ENCODE measurements around the gene TUBB6. TPM values are rescaled to one million over a fixed set of nuclear protein-coding genes. Genes with fewer than 3 reads are reported as not detected.

TUBB6 gene
- total and polyA plus RNA-seq, 2 experiments from 2014 or later: 148 to 329 TPM

GRCh38 chr18:12302391-12303147, 5.5 kb upstream of the TUBB6 start:
- Histone ChIP-seq H3K9me2 (ENCODE audit: insufficient read depth) (no peaks in the 10 kb centered on the region), H3K4me3 (no peak overlapping the region), H3K4me2 (no peak overlapping the region), H3K27ac (ENCODE audit: low read depth) (no peak overlapping the region), H3K79me2 (replicated peaks; ENCODE audit: insufficient read depth) (no peaks in the 10 kb centered on the region), H3K27me3 (ENCODE audit: insufficient read depth) (peaks cover 30% of the 10 kb centered on the region), H3F3A (replicated peaks; ENCODE audit: low read depth) (peaks cover 15% of the 10 kb centered on the region), H3K36me3 (ENCODE audit: insufficient read depth) (no peaks in the 10 kb centered on the region), H2AFZ (no peak overlapping the region), H4K20me1 (replicated peaks; ENCODE audit: insufficient read depth) (no peaks in the 10 kb centered on the region), H3K4me1 (ENCODE audit: insufficient read depth) (peaks cover 19% of the 10 kb centered on the region)
- Mint-ChIP-seq H3K4me3 (no peak overlapping the region), H3K4me1 (peaks cover 29% of the 10 kb centered on the region), H3K27me3 (ENCODE audit: insufficient read depth, low read depth, poor library complexity) (peaks cover 39% of the 10 kb centered on the region), H3K9me3 (peaks cover 4% of the 10 kb centered on the region; the same call in 1 of the 3 replicates), H3K36me3 (ENCODE audit: low read depth) (no peaks in the 10 kb centered on the region), H3K27ac (no peak overlapping the region)
- TF ChIP-seq ETS1 (IDR thresholded peaks at IDR 0.05) (no peak), ZNF114 (CRISPR knock-in tag; IDR thresholded peaks at IDR 0.05) (no peak), NANOG (IDR thresholded peaks at IDR 0.05; ENCODE audit: borderline replicate concordance) (no peak), ZNF331 (CRISPR knock-in tag; IDR thresholded peaks at IDR 0.05; ENCODE audit: low read depth) (no peak), JUNB (IDR thresholded peaks at IDR 0.05; ENCODE audit: unreplicated experiment) (no peak), CREB1 (CRISPR knock-in tag; IDR thresholded peaks at IDR 0.05; ENCODE audit: low read depth) (no peak), CTCF (conservative IDR thresholded peaks at IDR 0.05; ENCODE audit: low read depth in 2 of 2) (no peak), EZH2phosphoT487 (IDR thresholded peaks at IDR 0.05; ENCODE audit: unreplicated experiment) (no peak), POLR2AphosphoS5 (IDR thresholded peaks at IDR 0.05; ENCODE audit: low read depth) (no peak), STAT1 (IDR thresholded peaks at IDR 0.05; ENCODE audit: unreplicated experiment) (no peak)
- TF ChIP-seq, protein P1, sequence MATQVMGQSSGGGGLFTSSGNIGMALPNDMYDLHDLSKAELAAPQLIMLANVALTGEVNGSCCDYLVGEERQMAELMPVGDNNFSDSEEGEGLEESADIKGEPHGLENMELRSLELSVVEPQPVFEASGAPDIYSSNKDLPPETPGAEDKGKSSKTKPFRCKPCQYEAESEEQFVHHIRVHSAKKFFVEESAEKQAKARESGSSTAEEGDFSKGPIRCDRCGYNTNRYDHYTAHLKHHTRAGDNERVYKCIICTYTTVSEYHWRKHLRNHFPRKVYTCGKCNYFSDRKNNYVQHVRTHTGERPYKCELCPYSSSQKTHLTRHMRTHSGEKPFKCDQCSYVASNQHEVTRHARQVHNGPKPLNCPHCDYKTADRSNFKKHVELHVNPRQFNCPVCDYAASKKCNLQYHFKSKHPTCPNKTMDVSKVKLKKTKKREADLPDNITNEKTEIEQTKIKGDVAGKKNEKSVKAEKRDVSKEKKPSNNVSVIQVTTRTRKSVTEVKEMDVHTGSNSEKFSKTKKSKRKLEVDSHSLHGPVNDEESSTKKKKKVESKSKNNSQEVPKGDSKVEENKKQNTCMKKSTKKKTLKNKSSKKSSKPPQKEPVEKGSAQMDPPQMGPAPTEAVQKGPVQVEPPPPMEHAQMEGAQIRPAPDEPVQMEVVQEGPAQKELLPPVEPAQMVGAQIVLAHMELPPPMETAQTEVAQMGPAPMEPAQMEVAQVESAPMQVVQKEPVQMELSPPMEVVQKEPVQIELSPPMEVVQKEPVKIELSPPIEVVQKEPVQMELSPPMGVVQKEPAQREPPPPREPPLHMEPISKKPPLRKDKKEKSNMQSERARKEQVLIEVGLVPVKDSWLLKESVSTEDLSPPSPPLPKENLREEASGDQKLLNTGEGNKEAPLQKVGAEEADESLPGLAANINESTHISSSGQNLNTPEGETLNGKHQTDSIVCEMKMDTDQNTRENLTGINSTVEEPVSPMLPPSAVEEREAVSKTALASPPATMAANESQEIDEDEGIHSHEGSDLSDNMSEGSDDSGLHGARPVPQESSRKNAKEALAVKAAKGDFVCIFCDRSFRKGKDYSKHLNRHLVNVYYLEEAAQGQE (IDR thresholded peaks at IDR 0.05; ENCODE audit: unreplicated experiment): no peak
- TF ChIP-seq, protein P2, sequence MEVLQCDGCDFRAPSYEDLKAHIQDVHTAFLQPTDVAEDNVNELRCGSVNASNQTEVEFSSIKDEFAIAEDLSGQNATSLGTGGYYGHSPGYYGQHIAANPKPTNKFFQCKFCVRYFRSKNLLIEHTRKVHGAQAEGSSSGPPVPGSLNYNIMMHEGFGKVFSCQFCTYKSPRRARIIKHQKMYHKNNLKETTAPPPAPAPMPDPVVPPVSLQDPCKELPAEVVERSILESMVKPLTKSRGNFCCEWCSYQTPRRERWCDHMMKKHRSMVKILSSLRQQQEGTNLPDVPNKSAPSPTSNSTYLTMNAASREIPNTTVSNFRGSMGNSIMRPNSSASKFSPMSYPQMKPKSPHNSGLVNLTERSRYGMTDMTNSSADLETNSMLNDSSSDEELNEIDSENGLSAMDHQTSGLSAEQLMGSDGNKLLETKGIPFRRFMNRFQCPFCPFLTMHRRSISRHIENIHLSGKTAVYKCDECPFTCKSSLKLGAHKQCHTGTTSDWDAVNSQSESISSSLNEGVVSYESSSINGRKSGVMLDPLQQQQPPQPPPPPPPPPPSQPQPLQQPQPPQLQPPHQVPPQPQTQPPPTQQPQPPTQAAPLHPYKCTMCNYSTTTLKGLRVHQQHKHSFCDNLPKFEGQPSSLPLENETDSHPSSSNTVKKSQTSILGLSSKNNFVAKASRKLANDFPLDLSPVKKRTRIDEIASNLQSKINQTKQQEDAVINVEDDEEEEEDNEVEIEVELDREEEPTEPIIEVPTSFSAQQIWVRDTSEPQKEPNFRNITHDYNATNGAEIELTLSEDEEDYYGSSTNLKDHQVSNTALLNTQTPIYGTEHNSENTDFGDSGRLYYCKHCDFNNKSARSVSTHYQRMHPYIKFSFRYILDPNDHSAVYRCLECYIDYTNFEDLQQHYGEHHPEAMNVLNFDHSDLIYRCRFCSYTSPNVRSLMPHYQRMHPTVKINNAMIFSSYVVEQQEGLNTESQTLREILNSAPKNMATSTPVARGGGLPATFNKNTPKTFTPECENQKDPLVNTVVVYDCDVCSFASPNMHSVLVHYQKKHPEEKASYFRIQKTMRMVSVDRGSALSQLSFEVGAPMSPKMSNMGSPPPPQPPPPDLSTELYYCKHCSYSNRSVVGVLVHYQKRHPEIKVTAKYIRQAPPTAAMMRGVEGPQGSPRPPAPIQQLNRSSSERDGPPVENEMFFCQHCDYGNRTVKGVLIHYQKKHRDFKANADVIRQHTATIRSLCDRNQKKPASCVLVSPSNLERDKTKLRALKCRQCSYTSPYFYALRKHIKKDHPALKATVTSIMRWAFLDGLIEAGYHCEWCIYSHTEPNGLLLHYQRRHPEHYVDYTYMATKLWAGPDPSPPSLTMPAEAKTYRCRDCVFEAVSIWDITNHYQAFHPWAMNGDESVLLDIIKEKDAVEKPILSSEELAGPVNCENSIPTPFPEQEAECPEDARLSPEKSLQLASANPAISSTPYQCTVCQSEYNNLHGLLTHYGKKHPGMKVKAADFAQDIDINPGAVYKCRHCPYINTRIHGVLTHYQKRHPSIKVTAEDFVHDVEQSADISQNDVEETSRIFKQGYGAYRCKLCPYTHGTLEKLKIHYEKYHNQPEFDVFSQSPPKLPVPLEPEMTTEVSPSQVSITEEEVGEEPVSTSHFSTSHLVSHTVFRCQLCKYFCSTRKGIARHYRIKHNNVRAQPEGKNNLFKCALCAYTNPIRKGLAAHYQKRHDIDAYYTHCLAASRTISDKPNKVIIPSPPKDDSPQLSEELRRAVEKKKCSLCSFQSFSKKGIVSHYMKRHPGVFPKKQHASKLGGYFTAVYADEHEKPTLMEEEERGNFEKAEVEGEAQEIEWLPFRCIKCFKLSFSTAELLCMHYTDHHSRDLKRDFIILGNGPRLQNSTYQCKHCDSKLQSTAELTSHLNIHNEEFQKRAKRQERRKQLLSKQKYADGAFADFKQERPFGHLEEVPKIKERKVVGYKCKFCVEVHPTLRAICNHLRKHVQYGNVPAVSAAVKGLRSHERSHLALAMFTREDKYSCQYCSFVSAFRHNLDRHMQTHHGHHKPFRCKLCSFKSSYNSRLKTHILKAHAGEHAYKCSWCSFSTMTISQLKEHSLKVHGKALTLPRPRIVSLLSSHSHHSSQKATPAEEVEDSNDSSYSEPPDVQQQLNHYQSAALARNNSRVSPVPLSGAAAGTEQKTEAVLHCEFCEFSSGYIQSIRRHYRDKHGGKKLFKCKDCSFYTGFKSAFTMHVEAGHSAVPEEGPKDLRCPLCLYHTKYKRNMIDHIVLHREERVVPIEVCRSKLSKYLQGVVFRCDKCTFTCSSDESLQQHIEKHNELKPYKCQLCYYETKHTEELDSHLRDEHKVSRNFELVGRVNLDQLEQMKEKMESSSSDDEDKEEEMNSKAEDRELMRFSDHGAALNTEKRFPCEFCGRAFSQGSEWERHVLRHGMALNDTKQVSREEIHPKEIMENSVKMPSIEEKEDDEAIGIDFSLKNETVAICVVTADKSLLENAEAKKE (CRISPR knock-in tag; IDR thresholded peaks at IDR 0.05): no peak
- DNase-seq (ENCODE audit: low spot score) (no peak), ATAC-seq (no peak)
